ENCODE data around the gene CD99L2.
"Not testable (repeated sequence)": the region's sequence is repeated elsewhere in the genome, so short reads cannot be mapped to it uniquely, and the experiment has no call there.

Gene CD99L2

DNA sequence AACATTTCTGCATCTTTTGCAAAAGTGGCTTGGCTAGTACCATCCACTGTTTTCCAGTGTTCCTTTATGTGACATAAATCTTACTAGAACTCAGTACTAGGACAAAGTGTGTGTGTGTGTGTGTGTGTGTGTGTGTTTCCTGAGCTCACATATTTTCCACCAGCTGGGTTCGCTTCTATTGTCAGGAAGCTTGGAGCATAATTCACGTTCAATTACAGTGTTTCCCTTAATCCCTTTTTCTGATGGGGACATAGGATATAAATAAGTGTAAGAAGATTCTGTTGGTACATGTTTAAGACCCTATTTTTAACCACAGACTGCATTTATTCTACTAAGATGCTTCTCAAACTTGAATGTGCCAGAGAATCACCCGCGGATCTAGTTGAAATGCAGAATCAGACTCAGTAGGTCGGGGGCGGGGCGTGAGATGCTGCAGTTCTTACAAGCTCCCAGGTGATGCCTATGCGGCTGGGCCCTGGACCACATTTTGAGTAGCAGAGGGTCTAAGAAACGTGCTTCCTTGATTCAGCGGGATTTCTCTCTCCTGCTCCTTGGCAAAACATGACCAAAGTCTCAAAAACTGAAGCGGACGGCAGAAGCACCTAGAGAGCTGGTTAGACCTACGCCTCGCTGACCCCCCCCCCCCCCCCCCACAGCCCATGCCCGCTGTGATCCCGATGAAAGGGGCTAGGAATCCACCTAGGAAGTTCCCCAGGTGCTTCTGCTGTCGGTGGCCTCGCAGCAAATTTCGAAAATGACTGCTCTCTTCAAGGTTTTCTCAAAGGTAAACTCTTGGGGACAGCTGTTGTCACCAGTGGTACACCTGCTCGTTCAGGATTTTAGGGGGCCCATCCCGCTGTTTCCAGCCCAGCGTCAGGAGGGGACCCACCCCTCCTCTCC lies 797 bp downstream of the CD99L2 start:
- peak overlapping the region; percentile 41 for H3K27ac ChIP-seq (ENCODE audit: low read length)
- peaks cover 4% of the 10 kb centered on the region for H3K4me1 ChIP-seq (ENCODE audit: control insufficient read depth, insufficient read depth, low read length)
- no peaks in the 10 kb centered on the region for H3K27me3 ChIP-seq (ENCODE audit: control insufficient read depth in 1 of 2, insufficient read depth in 2 of 2, low read length in 2 of 2)
- peak overlapping the region; percentile 66 to 75 for H3K9ac ChIP-seq (ENCODE audit: low read length in 2 of 2)
- H3K4me3 ChIP-seq (ENCODE audit: low read length in 2 of 2) = peak overlapping the region; percentile 49 to 73
- H3K36me3 ChIP-seq (ENCODE audit: control insufficient read depth in 2 of 2, insufficient read depth in 2 of 2, low read length in 2 of 2) = no peaks in the 10 kb centered on the region
- no peaks in the 10 kb centered on the region for H3K9me3 ChIP-seq (ENCODE audit: control insufficient read depth in 2 of 2, low read length in 2 of 2)

DNA sequence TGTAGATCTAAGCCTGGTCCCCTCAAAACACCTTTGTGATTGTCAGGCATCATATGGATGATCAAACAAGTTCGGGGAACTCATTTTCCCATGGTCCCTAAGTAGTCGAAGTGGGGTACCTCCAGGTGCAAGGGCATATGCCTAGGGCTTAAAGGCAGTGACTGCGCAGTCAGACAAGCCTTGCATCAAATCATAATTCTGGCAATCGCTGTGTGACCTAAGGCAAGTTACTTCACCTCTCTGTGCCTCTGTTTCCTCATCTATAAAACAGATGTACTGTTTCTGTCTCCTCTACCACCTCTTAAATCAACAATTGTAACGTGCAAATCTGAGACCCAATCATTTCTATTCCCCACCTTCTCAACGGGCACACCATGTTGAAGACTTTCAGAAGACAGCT lies 1.8 kb downstream of the CD99L2 start:
- H3K9ac ChIP-seq (ENCODE audit: low read length in 2 of 2) = no peak overlapping the region
- H3K36me3 ChIP-seq (ENCODE audit: control insufficient read depth in 2 of 2, insufficient read depth in 2 of 2, low read length in 2 of 2) = no peaks in the 10 kb centered on the region
- no peak overlapping the region for H3K4me3 ChIP-seq (ENCODE audit: low read length in 2 of 2)
- H3K27ac ChIP-seq (ENCODE audit: low read length) = no peak overlapping the region
- H3K4me1 ChIP-seq (ENCODE audit: control insufficient read depth, insufficient read depth, low read length) = peaks cover 4% of the 10 kb centered on the region
- H3K9me3 ChIP-seq (ENCODE audit: control insufficient read depth in 2 of 2, low read length in 2 of 2) = no peaks in the 10 kb centered on the region
- no peaks in the 10 kb centered on the region for H3K27me3 ChIP-seq (ENCODE audit: control insufficient read depth in 1 of 2, insufficient read depth in 2 of 2, low read length in 2 of 2)

DNA sequence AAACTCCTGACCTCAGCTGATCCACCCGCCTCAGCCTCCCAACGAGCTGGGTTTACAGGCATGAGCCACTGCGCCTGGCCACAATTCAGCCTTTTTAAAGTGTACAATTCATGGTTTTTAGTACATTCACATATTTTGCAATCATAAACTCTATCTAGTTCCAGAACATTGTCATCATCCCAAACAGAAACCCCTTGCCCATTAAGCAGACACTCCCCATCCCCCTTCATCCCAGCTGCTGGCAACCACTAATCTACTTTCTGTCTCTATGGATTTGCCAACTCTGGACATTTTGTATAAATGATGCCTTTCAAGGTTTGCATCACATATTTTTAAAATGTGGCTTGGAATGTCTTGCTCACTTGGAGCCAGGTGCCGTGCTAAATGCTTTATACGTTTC lies 4.5 kb downstream of the CD99L2 start:
- Histone ChIP-seq H3K9me3 (ENCODE audit: control insufficient read depth in 2 of 2, low read length in 2 of 2) (no peaks in the 10 kb centered on the region), H3K4me3 (ENCODE audit: low read length in 2 of 2) (no peak overlapping the region), H3K4me1 (ENCODE audit: control insufficient read depth, insufficient read depth, low read length) (peaks cover 2% of the 10 kb centered on the region), H3K9ac (ENCODE audit: low read length in 2 of 2) (no peak overlapping the region), H3K27me3 (ENCODE audit: control insufficient read depth in 1 of 2, insufficient read depth in 2 of 2, low read length in 2 of 2) (no peaks in the 10 kb centered on the region), H3K36me3 (ENCODE audit: control insufficient read depth in 2 of 2, insufficient read depth in 2 of 2, low read length in 2 of 2) (no peaks in the 10 kb centered on the region), H3K27ac (ENCODE audit: low read length) (no peak overlapping the region)

DNA sequence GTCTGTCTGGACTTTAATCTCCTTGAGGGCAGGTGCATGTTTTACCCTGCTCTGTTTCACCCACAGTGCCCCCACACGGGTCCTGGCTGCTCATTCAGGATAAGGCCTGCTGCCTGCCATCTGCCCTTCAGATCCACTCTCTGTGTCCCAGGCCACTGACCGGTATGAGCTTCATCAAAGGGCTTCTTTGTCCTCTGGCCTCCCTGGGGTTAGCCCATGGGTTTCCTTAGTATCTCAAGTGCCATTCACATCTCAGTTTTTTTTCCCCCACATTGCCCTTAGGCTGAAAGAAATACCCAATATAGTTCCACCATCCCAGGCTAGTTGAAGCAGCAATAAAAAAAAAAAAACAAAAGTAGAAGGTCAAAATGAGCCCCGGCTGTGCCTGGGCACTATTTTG lies 9.3 kb downstream of the CD99L2 start:
- Histone ChIP-seq H3K4me1 (ENCODE audit: control insufficient read depth, insufficient read depth, low read length) (no peaks in the 10 kb centered on the region), H3K27me3 (ENCODE audit: control insufficient read depth in 1 of 2, insufficient read depth in 2 of 2, low read length in 2 of 2) (no peaks in the 10 kb centered on the region), H3K9ac (ENCODE audit: low read length in 2 of 2) (no peak overlapping the region), H3K9me3 (ENCODE audit: control insufficient read depth in 2 of 2, low read length in 2 of 2) (no peaks in the 10 kb centered on the region), H3K27ac (ENCODE audit: low read length) (no peak overlapping the region), H3K36me3 (ENCODE audit: control insufficient read depth in 2 of 2, insufficient read depth in 2 of 2, low read length in 2 of 2) (no peaks in the 10 kb centered on the region), H3K4me3 (ENCODE audit: low read length in 2 of 2) (no peak overlapping the region)

DNA sequence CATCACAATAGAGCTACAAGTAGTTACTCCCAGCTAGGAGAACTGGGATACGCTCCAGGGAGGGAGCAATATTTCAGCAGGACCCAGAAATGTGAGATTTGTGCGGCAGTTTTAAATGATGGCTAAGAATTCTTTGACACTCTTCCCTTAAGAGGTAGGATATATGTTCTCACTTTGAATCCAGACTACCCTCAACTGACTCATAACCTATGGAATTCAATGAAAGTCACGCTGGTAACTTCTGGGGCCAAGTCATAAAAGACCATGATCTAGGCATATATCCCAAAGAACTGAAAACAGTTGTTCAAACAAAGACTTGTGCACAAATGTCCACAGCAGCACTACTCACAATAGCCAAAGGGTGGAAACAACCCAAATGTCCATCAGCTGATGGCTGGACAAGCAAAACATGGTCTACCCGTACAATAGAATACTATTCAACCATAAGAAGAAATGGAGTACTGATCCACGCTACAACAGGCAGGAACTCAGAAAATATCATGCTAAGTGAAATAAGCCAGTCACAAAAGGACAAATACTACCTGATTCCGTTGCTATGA lies 10.5 kb downstream of the CD99L2 start:
- no peaks in the 10 kb centered on the region for H3K36me3 ChIP-seq (ENCODE audit: control insufficient read depth in 2 of 2, insufficient read depth in 2 of 2, low read length in 2 of 2)
- H3K4me3 ChIP-seq (ENCODE audit: low read length in 2 of 2) = no peak overlapping the region
- H3K27me3 ChIP-seq (ENCODE audit: control insufficient read depth in 1 of 2, insufficient read depth in 2 of 2, low read length in 2 of 2) = no peaks in the 10 kb centered on the region
- no peaks in the 10 kb centered on the region for H3K9me3 ChIP-seq (ENCODE audit: control insufficient read depth in 2 of 2, low read length in 2 of 2)
- H3K27ac ChIP-seq (ENCODE audit: low read length) = no peak overlapping the region
- no peaks in the 10 kb centered on the region for H3K4me1 ChIP-seq (ENCODE audit: control insufficient read depth, insufficient read depth, low read length)
- H3K9ac ChIP-seq (ENCODE audit: low read length in 2 of 2) = no peak overlapping the region

DNA sequence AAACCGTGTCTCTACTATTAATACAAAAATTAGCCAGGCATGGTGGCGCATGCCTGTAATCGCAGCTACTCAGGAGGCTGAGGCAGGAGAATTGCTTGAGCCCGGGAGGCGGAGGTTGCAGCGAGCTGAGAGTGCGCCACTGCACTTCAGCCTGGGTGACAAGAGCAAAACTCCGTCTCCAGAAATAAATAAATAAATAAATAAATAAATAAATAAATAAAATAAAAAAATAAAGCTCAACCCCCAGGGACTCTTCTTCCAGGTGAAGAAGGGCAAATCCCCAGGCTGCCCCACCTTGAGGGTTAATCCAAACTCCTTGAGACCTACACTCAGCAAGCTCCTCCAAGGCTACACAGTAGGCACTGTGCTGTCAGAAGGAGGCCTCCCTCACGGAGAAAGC lies 11.2 kb downstream of the CD99L2 start:
- H3K36me3 ChIP-seq (ENCODE audit: control insufficient read depth in 2 of 2, insufficient read depth in 2 of 2, low read length in 2 of 2); H3K27ac ChIP-seq (ENCODE audit: low read length); H3K27me3 ChIP-seq (ENCODE audit: control insufficient read depth in 1 of 2, insufficient read depth in 2 of 2, low read length in 2 of 2); H3K4me1 ChIP-seq (ENCODE audit: control insufficient read depth, insufficient read depth, low read length); H3K9ac ChIP-seq (ENCODE audit: low read length in 2 of 2); H3K4me3 ChIP-seq (ENCODE audit: low read length in 2 of 2); H3K9me3 ChIP-seq (ENCODE audit: control insufficient read depth in 2 of 2, low read length in 2 of 2): not testable (repeated sequence)

DNA sequence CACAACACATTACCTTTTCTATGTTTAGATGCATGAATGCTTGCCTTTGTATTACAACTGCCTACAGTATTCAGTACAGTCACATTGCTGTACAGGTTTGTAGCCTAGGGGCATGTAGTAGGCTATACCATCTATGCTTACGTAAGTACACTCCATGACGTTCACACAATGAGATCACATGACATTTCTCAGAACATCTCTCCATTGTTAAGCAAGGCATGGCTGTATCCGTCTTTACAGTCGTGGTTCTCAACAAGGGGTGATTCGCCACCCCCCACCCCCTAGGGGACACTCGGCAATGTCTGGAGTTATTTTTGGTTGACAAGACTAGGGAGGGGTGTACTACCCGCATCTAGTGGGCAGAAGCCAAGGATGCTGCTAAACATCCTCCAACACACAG lies 12.1 kb downstream of the CD99L2 start:
- no peak overlapping the region for H3K27ac ChIP-seq (ENCODE audit: low read length)
- H3K36me3 ChIP-seq (ENCODE audit: control insufficient read depth in 2 of 2, insufficient read depth in 2 of 2, low read length in 2 of 2) = no peaks in the 10 kb centered on the region
- no peaks in the 10 kb centered on the region for H3K9me3 ChIP-seq (ENCODE audit: control insufficient read depth in 2 of 2, low read length in 2 of 2)
- H3K27me3 ChIP-seq (ENCODE audit: control insufficient read depth in 1 of 2, insufficient read depth in 2 of 2, low read length in 2 of 2) = no peaks in the 10 kb centered on the region
- H3K4me1 ChIP-seq (ENCODE audit: control insufficient read depth, insufficient read depth, low read length) = no peaks in the 10 kb centered on the region
- H3K4me3 ChIP-seq (ENCODE audit: low read length in 2 of 2) = no peak overlapping the region
- no peak overlapping the region for H3K9ac ChIP-seq (ENCODE audit: low read length in 2 of 2)

DNA sequence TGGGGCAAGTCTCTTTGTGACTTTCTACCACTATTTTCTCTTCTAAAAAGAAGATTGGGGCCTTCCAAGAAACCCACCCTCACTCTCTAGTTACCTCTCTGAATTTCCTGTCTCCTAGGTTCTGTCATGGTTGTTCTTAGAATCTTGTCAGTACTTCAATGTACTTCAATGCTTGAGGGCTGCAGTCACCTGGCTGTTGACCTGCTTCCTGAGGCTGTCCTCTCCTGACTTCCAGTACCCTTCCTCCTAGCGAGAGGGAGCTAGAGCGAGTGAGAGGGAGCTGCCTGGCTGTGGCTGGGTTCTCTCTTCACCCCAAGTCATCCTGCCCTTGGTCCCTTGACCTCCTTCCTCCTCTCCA lies 17.7 kb downstream of the CD99L2 start:
- Histone ChIP-seq H3K4me3 (ENCODE audit: low read length in 2 of 2) (no peak overlapping the region), H3K27me3 (ENCODE audit: control insufficient read depth in 1 of 2, insufficient read depth in 2 of 2, low read length in 2 of 2) (no peaks in the 10 kb centered on the region), H3K27ac (ENCODE audit: low read length) (no peak overlapping the region), H3K36me3 (ENCODE audit: control insufficient read depth in 2 of 2, insufficient read depth in 2 of 2, low read length in 2 of 2) (no peaks in the 10 kb centered on the region), H3K4me1 (ENCODE audit: control insufficient read depth, insufficient read depth, low read length) (no peaks in the 10 kb centered on the region), H3K9me3 (ENCODE audit: control insufficient read depth in 2 of 2, low read length in 2 of 2) (peaks cover 0 to 3% of the 10 kb centered on the region in 2 donors), H3K9ac (ENCODE audit: low read length in 2 of 2) (no peak overlapping the region)

DNA sequence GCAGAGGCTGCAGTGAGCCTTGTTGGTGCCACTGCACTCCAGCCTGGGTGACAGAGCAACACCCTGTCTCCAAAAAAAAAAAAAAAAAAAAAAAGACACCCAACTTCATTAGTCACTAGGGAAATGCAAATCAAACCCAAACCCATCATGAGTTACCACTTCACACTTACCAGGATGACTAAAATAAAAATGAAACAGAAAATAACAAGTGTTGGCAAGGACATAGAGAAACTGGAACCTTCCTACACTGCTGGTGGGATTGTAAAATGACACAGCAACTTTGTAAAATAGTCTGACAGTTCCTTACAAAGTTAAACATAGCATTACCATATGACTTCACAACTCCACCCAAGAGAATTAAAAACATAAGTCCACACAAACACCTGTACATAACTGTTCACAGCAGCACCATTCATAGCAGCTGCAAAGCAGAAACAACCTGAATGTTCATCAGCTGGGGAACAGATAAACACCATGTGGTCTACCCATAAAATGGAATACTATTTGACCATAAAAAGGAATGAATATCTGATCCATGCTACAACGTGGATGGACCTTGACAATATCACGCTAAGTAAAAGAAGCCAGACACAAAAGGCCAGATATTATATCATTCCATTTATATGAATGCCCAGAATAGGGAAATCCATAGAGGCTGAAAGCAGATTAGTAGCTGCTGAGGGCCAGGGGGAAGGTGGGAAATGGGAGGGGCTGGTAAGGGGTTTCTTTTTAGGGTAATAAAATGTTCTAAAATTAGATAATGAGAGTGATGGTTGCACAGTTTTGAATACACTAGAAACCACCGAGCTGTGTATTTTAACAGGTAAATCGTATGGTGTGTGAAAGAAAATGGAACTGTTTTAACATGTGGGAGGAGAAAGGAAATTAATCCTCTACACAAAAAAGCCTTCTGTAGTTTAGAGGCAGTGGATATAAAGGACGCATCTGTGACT lies 18.3 kb downstream of the CD99L2 start:
- Histone ChIP-seq H3K27me3 (ENCODE audit: control insufficient read depth in 1 of 2, insufficient read depth in 2 of 2, low read length in 2 of 2) (no peaks in the 10 kb centered on the region), H3K4me3 (ENCODE audit: low read length in 2 of 2) (no peak overlapping the region), H3K27ac (ENCODE audit: low read length) (no peak overlapping the region), H3K36me3 (ENCODE audit: control insufficient read depth in 2 of 2, insufficient read depth in 2 of 2, low read length in 2 of 2) (no peaks in the 10 kb centered on the region), H3K9me3 (ENCODE audit: control insufficient read depth in 2 of 2, low read length in 2 of 2) (peaks cover 0 to 3% of the 10 kb centered on the region in 2 donors), H3K9ac (ENCODE audit: low read length in 2 of 2) (no peak overlapping the region), H3K4me1 (ENCODE audit: control insufficient read depth, insufficient read depth, low read length) (no peaks in the 10 kb centered on the region)

DNA sequence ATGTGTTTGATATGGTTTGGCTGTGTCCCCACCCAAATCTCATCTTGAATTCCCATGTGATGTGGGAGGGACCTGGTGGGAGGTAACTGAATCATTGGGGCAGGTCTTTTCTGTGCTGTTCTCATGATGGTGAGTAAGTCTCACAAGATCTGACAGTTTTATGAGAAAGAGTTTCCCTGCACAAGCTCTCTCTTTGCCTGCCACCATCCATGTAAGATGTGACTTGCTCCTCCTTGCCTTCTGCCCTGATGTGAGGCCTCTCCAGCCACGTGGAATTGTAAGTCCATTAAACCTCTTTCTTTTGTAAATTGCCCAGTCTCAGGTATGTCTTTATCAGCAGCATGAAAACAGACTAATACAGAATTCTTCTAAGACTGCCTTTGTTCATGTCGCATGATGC lies 22.8 kb downstream of the CD99L2 start:
- H3K9me3 ChIP-seq (ENCODE audit: control insufficient read depth in 2 of 2, low read length in 2 of 2); H3K36me3 ChIP-seq (ENCODE audit: control insufficient read depth in 2 of 2, insufficient read depth in 2 of 2, low read length in 2 of 2); H3K4me1 ChIP-seq (ENCODE audit: control insufficient read depth, insufficient read depth, low read length); H3K27me3 ChIP-seq (ENCODE audit: control insufficient read depth in 1 of 2, insufficient read depth in 2 of 2, low read length in 2 of 2); H3K27ac ChIP-seq (ENCODE audit: low read length); H3K4me3 ChIP-seq (ENCODE audit: low read length in 2 of 2); H3K9ac ChIP-seq (ENCODE audit: low read length in 2 of 2): not testable (repeated sequence)
